H1 (cell line): ENCODE data around the gene PRSS36. TPM values are rescaled to one million over a fixed set of nuclear protein-coding genes. Genes with fewer than 3 reads are reported as not detected.

Experiments
- CHD1 ChIP-seq: IDR thresholded peaks from 2 replicates; pipeline ENCODE4 v1.6.1; 2012; ENCODE audit warnings: low read depth, low read length, improper control_type of control experiment
- CHD7 ChIP-seq: fragments of 300-600 bp; sonication (generic); IDR thresholded peaks from 2 replicates; pipeline ENCODE4 v1.7.1; 2012; ENCODE audit warnings: low read length, moderate library complexity, mild to moderate bottlenecking, inconsistent platforms; ENCODE audit not compliant: insufficient replicate concordance
- CTBP2 ChIP-seq: IDR thresholded peaks from 2 replicates; pipeline ENCODE4 v1.7.0; 2011; ENCODE audit warnings: borderline replicate concordance, mild to moderate bottlenecking, moderate library complexity, mixed read lengths, low read length; ENCODE audit not compliant: insufficient read depth, insufficient read length
- EZH2 ChIP-seq: fragments of 200-600 bp; sonication (generic); IDR thresholded peaks from 2 replicates; pipeline ENCODE4 v1.7.1; 2012; ENCODE audit warnings: low read depth, mild to moderate bottlenecking, moderate library complexity, low read length, inconsistent platforms; ENCODE audit not compliant: severe bottlenecking
- POLR2AphosphoS5 ChIP-seq: IDR thresholded peaks from 2 replicates; pipeline ENCODE4 v1.6.1; 2011; ENCODE audit warnings: low read depth, low read length
- POU5F1 ChIP-seq: IDR thresholded peaks from 2 replicates; pipeline ENCODE4 v1.6.1; 2011; ENCODE audit warnings: low read depth, mild to moderate bottlenecking, low read length, moderate library complexity
- SAP30 ChIP-seq: fragments of 300-600 bp; sonication (generic); IDR thresholded peaks from 2 replicates; pipeline ENCODE4 v1.7.1; 2012; ENCODE audit warnings: low read length, moderate library complexity, mild to moderate bottlenecking, inconsistent platforms; ENCODE audit not compliant: insufficient read depth, insufficient replicate concordance
- SP2 ChIP-seq: IDR thresholded peaks from 2 replicates; pipeline ENCODE4 v1.6.1; 2012; ENCODE audit warnings: mild to moderate bottlenecking, low read length, inconsistent platforms
- SRF ChIP-seq: IDR thresholded peaks from 2 replicates; pipeline ENCODE4 v1.6.1; 2011; ENCODE audit warnings: mild to moderate bottlenecking, low read depth, low read length, moderate library complexity
- polyA plus RNA-seq, 7 experiments: library from polyadenylated mRNA; depleted of rRNA in 3 of 7; stranded (reverse) in 5 of 7; unstranded in 2 of 7; fragments of >200 nt in 5 of 7; fragments of 200-250 nt in 2 of 7; gene quantifications; 1 replicate in 5 of 7; 2 replicates in 1 of 7; 4 replicates in 1 of 7; pipeline versions ENCODE4 v1.2.1 to v1.2.3, GENCODE V29; 2011 to 2013; ENCODE audit warnings: missing spikeins in 2 of 7, mixed read lengths in 2 of 7
- total RNA-seq: library from RNA; stranded (reverse); fragmentation: NEBNext Ultra II Directional; extraction: Animal tissue kit (Norgen Biotek cat#: 25700); gene quantifications from 2 replicates; pipeline ENCODE4 v1.2.1, GENCODE V29; 2021
- TF ChIP-seq, protein P1 (sequence below): IDR thresholded peaks from 2 replicates; pipeline ENCODE4 v1.6.1; 2012; ENCODE audit warnings: inconsistent platforms

PRSS36 gene
- total and polyA plus RNA-seq, 2 of the 8 experiments (the other 6 are each of a cell fraction or from before 2014, with no cell fraction given): 1.3 to 1.9 TPM

DNA sequence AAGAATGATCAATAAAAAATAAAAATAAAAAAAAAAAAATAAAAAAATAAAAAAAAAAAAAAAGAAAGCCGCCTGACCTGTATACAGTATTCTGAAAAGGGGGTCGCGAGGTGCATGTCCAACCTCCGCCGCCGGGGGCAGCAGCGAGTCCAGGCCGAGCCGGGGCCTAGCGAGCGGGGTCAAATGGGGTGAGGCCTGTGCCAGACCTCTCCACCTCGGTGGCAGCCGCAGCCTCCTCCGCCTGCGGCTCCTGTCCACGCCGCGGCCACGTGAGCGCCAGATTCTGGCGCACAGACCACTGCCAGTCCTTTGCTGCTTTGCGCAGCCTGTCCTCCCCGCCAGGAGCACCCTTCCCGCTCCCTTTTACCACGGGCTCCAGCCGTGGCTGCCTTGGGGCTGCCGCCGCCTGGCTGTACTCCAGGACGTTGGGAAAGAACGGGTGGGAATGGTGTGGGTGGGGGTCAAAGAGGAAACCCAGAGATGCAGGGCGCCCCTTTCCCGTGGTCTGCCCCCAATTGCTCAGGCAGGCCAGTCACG is 44.1 kb downstream of the PRSS36 start (continued):
- no peak for TF ChIP-seq CHD7
- TF ChIP-seq EZH2: no peak
- TF ChIP-seq CTBP2: no peak
- no peak for TF ChIP-seq CHD1
- no peak for TF ChIP-seq POLR2AphosphoS5
- TF ChIP-seq, protein P1, sequence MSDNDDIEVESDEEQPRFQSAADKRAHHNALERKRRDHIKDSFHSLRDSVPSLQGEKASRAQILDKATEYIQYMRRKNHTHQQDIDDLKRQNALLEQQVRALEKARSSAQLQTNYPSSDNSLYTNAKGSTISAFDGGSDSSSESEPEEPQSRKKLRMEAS: peak; percentile 75
- TF ChIP-seq SP2: no peak
- no peak for TF ChIP-seq POU5F1
- no peak for TF ChIP-seq SAP30
- no peak for TF ChIP-seq SRF
